Omental fat pad (tissue), 4 donors: ENCODE data around the gene SLBP. TPM values are rescaled to one million over a fixed set of nuclear protein-coding genes. Genes with fewer than 3 reads are reported as not detected.
"Not testable (repeated sequence)": the region's sequence is repeated elsewhere in the genome, so short reads cannot be mapped to it uniquely, and the experiment has no call there.

Experiments used
- ATAC-seq: fragments of 150-250 bp; one replicate; pipeline ENCODE4 v1.9.1; 2016; ENCODE audit warnings: mild to moderate bottlenecking, moderate library complexity; ENCODE audit not compliant: low FRiP score
- DNase-seq: peaks from one replicate; pipeline ENCODE4 v3.0.0-alpha.2; 2019; ENCODE audit warnings: low spot score
- CTCF ChIP-seq, 3 donors: fragments of 450-650 bp; IDR thresholded peaks; one replicate each; pipeline ENCODE4 v1.5.1; 2016 to 2017; ENCODE audit warnings: antibody characterized with exemption in 3 of 3, mild to moderate bottlenecking in 3 of 3, moderate library complexity in 2 of 3
- total RNA-seq, 4 donors: library from RNA; depleted of rRNA; stranded (reverse); fragments of >200 nt; gene quantifications; one replicate each; pipeline ENCODE4 v1.1.0, GENCODE V29; 2016

The SLBP gene
- total RNA-seq, 4 donors from 2014 or later = 33.3 to 58.4 (median 40.3) TPM

GRCh38 chr4:1711055-1711570, 1.0 kb downstream of the SLBP start:
- TF ChIP-seq CTCF (IDR thresholded peaks at IDR 0.05) = no peak
- DNase-seq (no peak), ATAC-seq (no peak)

- DNase-seq = no peak
- no peak for ATAC-seq
- TF ChIP-seq CTCF (IDR thresholded peaks at IDR 0.05) = no peak
These were observed 3.5 kb downstream of the SLBP start for GRCh38 chr4:1708581-1708980.

- no peak for ATAC-seq
- DNase-seq = no peak
- no peak for TF ChIP-seq CTCF (IDR thresholded peaks at IDR 0.05)
These were observed 5.8 kb downstream of the SLBP start for GRCh38 chr4:1706358-1706757.

- no peak for ATAC-seq
- no peak for DNase-seq
- TF ChIP-seq CTCF (IDR thresholded peaks at IDR 0.05) = no peak
These were observed 6.4 kb downstream of the SLBP start for GRCh38 chr4:1705732-1706131.

GRCh38 chr4:1703867-1704266, 8.3 kb downstream of the SLBP start:
- no peak for DNase-seq
- TF ChIP-seq CTCF (IDR thresholded peaks at IDR 0.05) = no peak
- no peak for ATAC-seq

GRCh38 chr4:1701671-1702070, 10.4 kb downstream of the SLBP start:
- ATAC-seq, DNase-seq: not testable (repeated sequence)

GRCh38 chr4:1695913-1696312, 16.2 kb downstream of the SLBP start:
- ATAC-seq (no peak), DNase-seq (no peak)
- no peak for TF ChIP-seq CTCF (IDR thresholded peaks at IDR 0.05)
